ENCODE measurements around the gene TBX4. TPM values are rescaled to one million over a fixed set of nuclear protein-coding genes. Genes with fewer than 3 reads are reported as not detected.

The TBX4 gene
- polyA plus RNA-seq, 1 experiment, result 0.11 TPM

DNA sequence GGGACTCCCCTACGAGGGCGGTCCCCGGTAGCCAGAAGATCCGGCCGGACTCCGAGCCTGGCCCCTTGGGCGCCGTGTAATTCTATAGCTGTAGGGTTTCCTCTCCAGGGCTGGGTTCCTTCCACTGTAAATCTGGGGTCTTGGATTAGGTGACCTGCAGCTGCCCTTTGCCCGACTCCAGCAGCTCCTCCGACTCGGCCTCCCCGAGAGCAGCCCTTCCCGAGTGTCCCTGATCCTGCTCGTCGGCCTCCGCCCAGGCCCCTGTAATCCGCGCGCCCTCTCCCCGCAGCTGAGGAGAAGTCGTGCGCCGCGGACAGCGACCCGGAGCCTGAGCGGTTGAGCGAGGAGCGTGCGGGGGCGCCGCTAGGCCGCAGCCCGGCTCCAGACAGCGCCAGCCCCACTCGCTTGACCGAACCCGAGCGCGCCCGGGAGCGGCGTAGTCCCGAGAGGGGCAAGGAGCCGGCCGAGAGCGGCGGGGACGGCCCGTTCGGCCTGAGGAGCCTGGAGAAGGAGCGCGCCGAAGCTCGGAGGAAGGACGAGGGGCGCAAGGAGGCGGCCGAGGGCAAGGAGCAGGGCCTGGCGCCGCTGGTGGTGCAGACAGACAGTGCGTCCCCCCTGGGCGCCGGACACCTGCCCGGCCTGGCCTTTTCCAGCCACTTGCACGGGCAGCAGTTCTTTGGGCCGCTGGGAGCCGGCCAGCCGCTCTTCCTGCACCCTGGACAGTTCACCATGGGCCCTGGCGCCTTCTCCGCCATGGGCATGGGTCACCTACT is 47.1 kb upstream of the TBX4 start:
- peak overlapping the region; percentile 98 for H3K4me3 ChIP-seq (ENCODE audit: low read depth, low read length)
- H3K9me3 ChIP-seq (ENCODE audit: control insufficient read depth, insufficient read depth, low read length), result no peaks in the 10 kb centered on the region; the same call in 1 of the 2 replicates
- no peaks in the 10 kb centered on the region for H3K27me3 ChIP-seq (ENCODE audit: control insufficient read depth, insufficient read depth, low read length)
- H3K27ac ChIP-seq (ENCODE audit: low read depth, low read length), result peak overlapping the region; percentile 93
- ChIA-PET CTCF (interaction anchor here (1.7 kb wide), 1 partner anchor 684 kb away, joined by 4 read pairs; no protein-coding TSS in a partner anchor), POLR2A (no interaction called here)
- no peak for DNase-seq (ENCODE audit: low read depth, low spot score)
- TF ChIP-seq, protein P1, sequence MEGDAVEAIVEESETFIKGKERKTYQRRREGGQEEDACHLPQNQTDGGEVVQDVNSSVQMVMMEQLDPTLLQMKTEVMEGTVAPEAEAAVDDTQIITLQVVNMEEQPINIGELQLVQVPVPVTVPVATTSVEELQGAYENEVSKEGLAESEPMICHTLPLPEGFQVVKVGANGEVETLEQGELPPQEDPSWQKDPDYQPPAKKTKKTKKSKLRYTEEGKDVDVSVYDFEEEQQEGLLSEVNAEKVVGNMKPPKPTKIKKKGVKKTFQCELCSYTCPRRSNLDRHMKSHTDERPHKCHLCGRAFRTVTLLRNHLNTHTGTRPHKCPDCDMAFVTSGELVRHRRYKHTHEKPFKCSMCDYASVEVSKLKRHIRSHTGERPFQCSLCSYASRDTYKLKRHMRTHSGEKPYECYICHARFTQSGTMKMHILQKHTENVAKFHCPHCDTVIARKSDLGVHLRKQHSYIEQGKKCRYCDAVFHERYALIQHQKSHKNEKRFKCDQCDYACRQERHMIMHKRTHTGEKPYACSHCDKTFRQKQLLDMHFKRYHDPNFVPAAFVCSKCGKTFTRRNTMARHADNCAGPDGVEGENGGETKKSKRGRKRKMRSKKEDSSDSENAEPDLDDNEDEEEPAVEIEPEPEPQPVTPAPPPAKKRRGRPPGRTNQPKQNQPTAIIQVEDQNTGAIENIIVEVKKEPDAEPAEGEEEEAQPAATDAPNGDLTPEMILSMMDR (IDR thresholded peaks at IDR 0.05; ENCODE audit: low read depth, low read length), result no peak

DNA sequence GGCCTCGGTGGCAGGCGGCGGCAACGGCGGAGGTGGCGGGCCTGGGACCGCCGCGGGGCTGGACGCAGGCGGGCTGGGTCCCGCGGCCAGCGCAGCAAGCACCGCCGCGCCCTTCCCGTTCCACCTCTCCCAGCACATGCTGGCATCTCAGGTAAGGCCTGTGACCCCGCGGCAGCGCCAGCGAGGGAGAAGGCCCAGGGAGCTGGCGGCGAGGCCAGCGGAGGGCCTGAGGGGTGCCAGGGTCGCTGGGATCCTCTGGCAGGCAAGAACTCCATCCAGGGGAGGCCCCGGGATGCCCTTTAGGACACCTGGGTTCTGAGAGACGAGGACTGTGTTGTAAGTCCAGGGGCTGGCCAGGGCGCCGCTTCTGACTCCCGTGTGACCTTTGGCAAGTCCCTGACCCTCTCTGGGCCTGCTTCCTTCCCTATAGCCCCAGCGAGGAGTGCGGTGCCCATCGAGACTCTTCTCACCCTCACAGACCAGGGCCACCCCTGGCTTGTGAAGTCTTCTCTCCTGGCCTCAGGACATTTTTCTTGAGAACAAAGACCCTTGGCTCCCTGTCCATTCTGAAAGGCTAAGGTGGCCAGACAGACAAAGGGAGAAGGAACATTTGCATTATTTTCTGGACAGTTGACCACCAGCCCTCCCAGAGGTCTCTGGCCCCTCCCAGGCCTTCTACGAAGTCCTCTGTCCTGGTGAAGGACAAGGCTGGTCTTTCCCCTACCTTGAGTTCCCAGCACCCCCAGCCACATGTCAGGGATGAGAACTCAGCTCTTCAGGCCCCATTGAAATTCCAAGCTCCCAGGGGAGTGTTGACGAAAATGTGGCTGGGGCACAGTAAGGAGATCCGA is 46.3 kb upstream of the TBX4 start:
- DNase-seq (ENCODE audit: low read depth, low spot score), result no peak
- CTCF ChIA-PET, result interaction anchor here (1.0 to 1.7 kb wide), 2 partner anchors 11 to 685 kb away, joined by 3 to 4 read pairs; no protein-coding TSS in a partner anchor
- no peaks in the 10 kb centered on the region; the same call in 1 of the 2 replicates for H3K9me3 ChIP-seq (ENCODE audit: control insufficient read depth, insufficient read depth, low read length)
- no peaks in the 10 kb centered on the region for H3K27me3 ChIP-seq (ENCODE audit: control insufficient read depth, insufficient read depth, low read length)
- peak overlapping the region; percentile 98 for H3K4me3 ChIP-seq (ENCODE audit: low read depth, low read length)
- POLR2A ChIA-PET, result interaction anchor here (0.6 to 1.0 kb wide), 2 partner anchors 98 to 466 kb away, joined by 3 to 5 read pairs; no protein-coding TSS in a partner anchor
- TF ChIP-seq, protein P1 (IDR thresholded peaks at IDR 0.05; ENCODE audit: low read depth, low read length), result no peak
- H3K27ac ChIP-seq (ENCODE audit: low read depth, low read length), result peak overlapping the region; percentile 93

DNA sequence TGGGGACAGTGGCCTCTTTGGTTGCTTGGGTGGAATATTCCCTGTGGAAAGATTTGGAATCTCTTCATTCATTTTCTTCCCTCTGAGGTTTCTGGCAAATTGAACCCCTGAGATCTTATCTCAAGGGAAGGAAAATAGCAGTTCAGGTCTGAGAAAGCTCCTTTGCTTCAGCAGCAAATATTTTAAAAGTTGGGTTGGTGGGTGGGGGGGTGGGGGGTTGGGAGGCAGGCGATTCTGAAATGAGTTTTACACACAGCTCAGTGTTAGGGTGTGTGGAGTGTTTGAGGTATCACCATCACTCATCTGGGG is 45.7 kb upstream of the TBX4 start:
- TF ChIP-seq, protein P1 (IDR thresholded peaks at IDR 0.05; ENCODE audit: low read depth, low read length), result no peak
- POLR2A ChIA-PET, result interaction anchor here (0.6 to 1.0 kb wide), 2 partner anchors 98 to 466 kb away, joined by 3 to 5 read pairs; no protein-coding TSS in a partner anchor
- CTCF ChIA-PET, result interaction anchor here (1.0 to 1.7 kb wide), 2 partner anchors 12 to 686 kb away, joined by 3 to 4 read pairs; no protein-coding TSS in a partner anchor
- Histone ChIP-seq H3K27ac (ENCODE audit: low read depth, low read length) (peak overlapping the region; percentile 93), H3K27me3 (ENCODE audit: control insufficient read depth, insufficient read depth, low read length) (no peaks in the 10 kb centered on the region), H3K9me3 (ENCODE audit: control insufficient read depth, insufficient read depth, low read length) (no peaks in the 10 kb centered on the region; the same call in 1 of the 2 replicates), H3K4me3 (ENCODE audit: low read depth, low read length) (peak overlapping the region; percentile 98)
- no peak for DNase-seq (ENCODE audit: low read depth, low spot score)

DNA sequence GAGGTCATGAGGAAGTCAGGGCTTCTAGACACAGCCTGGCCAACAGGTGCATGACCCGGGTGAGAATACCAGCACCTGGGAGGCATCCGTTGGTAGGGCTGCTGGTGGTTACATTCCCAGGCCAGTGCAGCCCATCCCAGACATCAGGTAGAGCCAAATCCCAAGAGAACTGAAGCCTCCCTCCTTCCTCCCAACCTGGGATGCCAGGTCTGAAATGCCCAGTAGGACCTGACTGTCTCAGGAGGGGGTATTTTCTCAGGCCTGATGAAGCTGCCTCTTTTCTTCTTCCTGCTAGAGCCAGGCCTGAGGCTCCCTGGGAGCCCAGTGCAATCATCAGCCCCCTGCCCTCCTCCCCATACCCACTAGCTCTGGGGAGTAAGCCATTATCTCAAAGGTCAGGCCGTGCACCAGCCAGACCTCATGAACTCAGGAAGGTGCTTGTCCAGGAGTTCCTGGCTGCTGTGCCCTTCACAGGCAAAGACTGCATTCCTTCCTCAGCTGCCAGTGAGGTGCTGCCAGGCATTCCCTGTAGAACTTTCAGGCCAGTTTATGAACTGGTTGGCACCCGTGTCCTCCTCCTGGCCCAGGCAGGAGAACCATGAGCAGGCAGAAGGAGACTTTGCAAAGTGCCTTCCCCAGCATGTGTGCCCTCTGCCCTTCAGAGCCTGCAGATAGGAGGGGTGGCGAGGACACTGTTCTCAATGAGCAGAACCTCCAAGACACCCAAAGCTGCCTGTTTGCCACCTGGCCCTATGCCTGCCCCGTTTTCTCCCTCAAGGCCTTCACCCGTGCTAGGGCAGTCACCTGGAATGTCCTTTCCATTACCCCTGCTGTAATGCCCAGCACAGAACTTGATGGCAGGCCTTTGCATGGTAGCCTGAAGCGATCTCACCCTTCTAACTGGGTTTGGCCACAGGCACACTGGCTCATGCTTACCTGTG is 45.0 kb upstream of the TBX4 start:
- peak overlapping the region; percentile 93 for H3K27ac ChIP-seq (ENCODE audit: low read depth, low read length)

More for the DNA sequence above, 45.0 kb upstream of the TBX4 start:
- no peaks in the 10 kb centered on the region for H3K27me3 ChIP-seq (ENCODE audit: control insufficient read depth, insufficient read depth, low read length)
- TF ChIP-seq, protein P1 (IDR thresholded peaks at IDR 0.05; ENCODE audit: low read depth, low read length), result no peak
- POLR2A ChIA-PET, result interaction anchor here (0.6 to 5.0 kb wide), 3 partner anchors 7 to 203 kb away, joined by 3 to 27 read pairs (median 5); partner anchors contain the start of gene TBX2
- no peaks in the 10 kb centered on the region; the same call in 1 of the 2 replicates for H3K9me3 ChIP-seq (ENCODE audit: control insufficient read depth, insufficient read depth, low read length)
- no peak for DNase-seq (ENCODE audit: low read depth, low spot score)
- CTCF ChIA-PET, result interaction anchor here (0.8 to 1.0 kb wide), 2 partner anchors 13 to 407 kb away, joined by 3 read pairs; no protein-coding TSS in a partner anchor
- H3K4me3 ChIP-seq (ENCODE audit: low read depth, low read length), result peak overlapping the region; percentile 98
